Measurements from ENCODE around the gene CD200R1.

Gene CD200R1

GRCh38 chr3:112948346-112948838 lies 26.5 kb downstream of the CD200R1 start:
- no peak overlapping the region for H3K4me3 ChIP-seq (ENCODE audit: low read depth, low read length, poor library complexity, severe bottlenecking)
- no peaks in the 10 kb centered on the region for H3K4me1 ChIP-seq (ENCODE audit: insufficient read depth, low read length, severe bottlenecking)
- H3K9ac ChIP-seq (ENCODE audit: low read length): no peak overlapping the region
- H4K20me1 ChIP-seq (ENCODE audit: insufficient read depth, low read length): no peaks in the 10 kb centered on the region
- no peak overlapping the region for H3K27ac ChIP-seq (ENCODE audit: low read depth, low read length, poor library complexity, severe bottlenecking)
- H2AFZ ChIP-seq (ENCODE audit: low read length): no peak overlapping the region
- no peaks in the 10 kb centered on the region for H3K9me2 ChIP-seq (ENCODE audit: low read depth, low read length)
- H3K36me3 ChIP-seq (ENCODE audit: insufficient read depth, low read length): no peaks in the 10 kb centered on the region
- H3K79me2 ChIP-seq (ENCODE audit: insufficient read depth, low read length): no peaks in the 10 kb centered on the region
- no peaks in the 10 kb centered on the region for H3K9me3 ChIP-seq (ENCODE audit: low read length)
- no peaks in the 10 kb centered on the region for H3K27me3 ChIP-seq (ENCODE audit: insufficient read depth, low read length)
- TF ChIP-seq, protein P1, sequence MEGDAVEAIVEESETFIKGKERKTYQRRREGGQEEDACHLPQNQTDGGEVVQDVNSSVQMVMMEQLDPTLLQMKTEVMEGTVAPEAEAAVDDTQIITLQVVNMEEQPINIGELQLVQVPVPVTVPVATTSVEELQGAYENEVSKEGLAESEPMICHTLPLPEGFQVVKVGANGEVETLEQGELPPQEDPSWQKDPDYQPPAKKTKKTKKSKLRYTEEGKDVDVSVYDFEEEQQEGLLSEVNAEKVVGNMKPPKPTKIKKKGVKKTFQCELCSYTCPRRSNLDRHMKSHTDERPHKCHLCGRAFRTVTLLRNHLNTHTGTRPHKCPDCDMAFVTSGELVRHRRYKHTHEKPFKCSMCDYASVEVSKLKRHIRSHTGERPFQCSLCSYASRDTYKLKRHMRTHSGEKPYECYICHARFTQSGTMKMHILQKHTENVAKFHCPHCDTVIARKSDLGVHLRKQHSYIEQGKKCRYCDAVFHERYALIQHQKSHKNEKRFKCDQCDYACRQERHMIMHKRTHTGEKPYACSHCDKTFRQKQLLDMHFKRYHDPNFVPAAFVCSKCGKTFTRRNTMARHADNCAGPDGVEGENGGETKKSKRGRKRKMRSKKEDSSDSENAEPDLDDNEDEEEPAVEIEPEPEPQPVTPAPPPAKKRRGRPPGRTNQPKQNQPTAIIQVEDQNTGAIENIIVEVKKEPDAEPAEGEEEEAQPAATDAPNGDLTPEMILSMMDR (IDR thresholded peaks at IDR 0.05; ENCODE audit: low read length): no peak
- no peak for TF ChIP-seq EZH2 (IDR thresholded peaks at IDR 0.05; ENCODE audit: borderline replicate concordance, low read length)
- H3F3A ChIP-seq (ENCODE audit: insufficient read depth, low read length): no peaks in the 10 kb centered on the region
- no peak overlapping the region for H3K4me2 ChIP-seq (ENCODE audit: low read length)

DNA sequence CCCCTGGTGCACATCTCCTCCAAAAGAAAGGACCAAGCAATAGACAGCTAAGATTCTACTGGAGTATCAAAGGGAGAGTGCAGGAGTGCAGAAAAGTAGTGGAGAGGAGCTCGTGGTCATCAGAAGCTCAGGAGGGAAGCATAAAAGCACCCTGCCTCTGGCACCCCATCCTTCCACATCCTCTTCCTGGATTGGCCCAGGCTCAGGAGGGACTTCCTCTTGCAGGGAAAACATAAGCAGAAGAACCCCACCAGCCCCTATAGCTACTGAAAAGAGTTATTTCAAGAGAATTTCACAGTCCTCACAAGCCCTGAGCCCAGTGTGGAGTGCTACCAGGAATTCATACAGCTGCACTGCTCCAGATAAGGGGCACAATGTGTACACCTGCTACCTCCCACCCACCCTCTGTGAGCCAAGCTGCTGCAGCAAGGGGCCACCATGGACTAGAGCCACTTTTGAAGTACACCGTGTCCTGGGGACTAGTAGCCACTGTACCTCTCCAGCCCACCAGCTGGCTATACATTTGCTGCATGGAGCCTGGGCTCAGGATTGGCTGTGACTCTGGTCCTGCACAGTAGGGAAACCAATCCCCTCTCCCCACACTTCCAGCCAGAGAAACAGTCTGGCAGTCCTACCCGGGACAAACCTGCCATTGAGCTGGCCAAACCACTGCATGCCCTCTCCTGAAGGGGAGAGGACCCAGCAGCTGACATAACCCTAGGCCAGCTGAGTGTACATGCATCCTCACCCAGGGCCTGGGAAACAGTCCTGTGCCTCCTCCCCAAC lies 43.0 kb downstream of the CD200R1 start:
- Histone ChIP-seq H3F3A (ENCODE audit: insufficient read depth, low read length) (no peaks in the 10 kb centered on the region), H3K9ac (ENCODE audit: low read length) (no peak overlapping the region), H3K79me2 (ENCODE audit: insufficient read depth, low read length) (no peaks in the 10 kb centered on the region), H3K9me3 (ENCODE audit: low read length) (no peaks in the 10 kb centered on the region), H3K4me3 (ENCODE audit: low read depth, low read length, poor library complexity, severe bottlenecking) (no peak overlapping the region), H3K36me3 (ENCODE audit: insufficient read depth, low read length) (no peaks in the 10 kb centered on the region), H2AFZ (ENCODE audit: low read length) (no peak overlapping the region), H3K9me2 (ENCODE audit: low read depth, low read length) (no peaks in the 10 kb centered on the region), H4K20me1 (ENCODE audit: insufficient read depth, low read length) (no peaks in the 10 kb centered on the region), H3K27ac (ENCODE audit: low read depth, low read length, poor library complexity, severe bottlenecking) (no peak overlapping the region), H3K4me1 (ENCODE audit: insufficient read depth, low read length, severe bottlenecking) (no peaks in the 10 kb centered on the region), H3K27me3 (ENCODE audit: insufficient read depth, low read length) (no peaks in the 10 kb centered on the region), H3K4me2 (ENCODE audit: low read length) (no peak overlapping the region)
- TF ChIP-seq, protein P1 (IDR thresholded peaks at IDR 0.05; ENCODE audit: low read length): no peak
- no peak for TF ChIP-seq EZH2 (IDR thresholded peaks at IDR 0.05; ENCODE audit: borderline replicate concordance, low read length)

- Histone ChIP-seq H3K9me3 (ENCODE audit: low read length) (no peaks in the 10 kb centered on the region), H3K36me3 (ENCODE audit: insufficient read depth, low read length) (no peaks in the 10 kb centered on the region), H3K9me2 (ENCODE audit: low read depth, low read length) (no peaks in the 10 kb centered on the region), H3K27me3 (ENCODE audit: insufficient read depth, low read length) (no peaks in the 10 kb centered on the region), H3K4me2 (ENCODE audit: low read length) (no peak overlapping the region), H2AFZ (ENCODE audit: low read length) (no peak overlapping the region), H3K4me1 (ENCODE audit: insufficient read depth, low read length, severe bottlenecking) (no peaks in the 10 kb centered on the region), H3F3A (ENCODE audit: insufficient read depth, low read length) (no peaks in the 10 kb centered on the region), H3K79me2 (ENCODE audit: insufficient read depth, low read length) (no peaks in the 10 kb centered on the region), H3K4me3 (ENCODE audit: low read depth, low read length, poor library complexity, severe bottlenecking) (no peak overlapping the region), H4K20me1 (ENCODE audit: insufficient read depth, low read length) (no peaks in the 10 kb centered on the region), H3K9ac (ENCODE audit: low read length) (no peak overlapping the region), H3K27ac (ENCODE audit: low read depth, low read length, poor library complexity, severe bottlenecking) (no peak overlapping the region)
- TF ChIP-seq, protein P1 (IDR thresholded peaks at IDR 0.05; ENCODE audit: low read length): no peak
- TF ChIP-seq EZH2 (IDR thresholded peaks at IDR 0.05; ENCODE audit: borderline replicate concordance, low read length): no peak
These were observed 44.1 kb downstream of the CD200R1 start for GRCh38 chr3:112930771-112931170.
